ENCODE results near the gene UBE2E1. TPM values are rescaled to one million over a fixed set of nuclear protein-coding genes. Genes with fewer than 3 reads are reported as not detected.
"Not testable (repeated sequence)": the region's sequence is repeated elsewhere in the genome, so short reads cannot be mapped to it uniquely, and the experiment has no call there.

UBE2E1 gene
- total RNA-seq, 5 donors from 2014 or later (not counting 1 experiment from before 2014, with no cell fraction given), result 39.1 to 71.8 (median 51.6) TPM

DNA sequence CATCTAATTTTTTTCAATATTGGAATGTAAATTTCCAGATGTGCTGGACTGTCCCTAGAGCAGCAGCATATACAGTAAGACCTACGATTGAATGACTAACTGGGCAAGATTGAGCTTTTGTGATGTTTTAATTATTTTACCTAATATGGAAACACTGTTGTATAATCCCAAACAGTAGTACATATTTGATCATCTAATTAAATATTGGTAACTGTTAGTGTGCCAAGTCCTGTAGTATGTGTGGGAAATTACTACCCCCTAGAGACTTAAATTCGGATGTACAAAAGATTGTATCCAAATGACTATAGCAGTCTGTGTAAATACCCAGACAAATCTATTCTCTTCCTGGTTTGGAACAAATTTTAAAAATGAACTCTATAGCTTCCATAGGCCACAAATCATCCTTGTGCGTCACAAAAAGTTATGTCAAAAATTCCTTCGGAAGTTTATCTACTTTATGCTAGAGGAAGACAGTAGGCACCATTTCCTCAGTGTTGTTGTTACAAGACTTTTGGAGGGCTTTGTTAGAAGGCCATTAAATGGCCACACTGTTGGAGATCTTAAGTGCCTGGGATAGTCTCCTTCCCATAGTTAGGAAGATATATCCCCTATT is 69.5 kb downstream of the UBE2E1 start:
- H3K27me3 ChIP-seq (replicated peaks in 1 of 2; ENCODE audit: control insufficient read depth in 2 of 2, extremely low read depth in 1 of 2, insufficient read depth in 2 of 2, low read length in 1 of 2), result no peaks in the 10 kb centered on the region
- no peaks in the 10 kb centered on the region for H3K9me3 ChIP-seq
- Mint-ChIP-seq H3K36me3 (no peaks in the 10 kb centered on the region), H3K4me3 (no peak overlapping the region), H3K4me1 (peaks cover 40 to 55% (median 48%) of the 10 kb centered on the region in 3 donors), H3K27ac (no peak overlapping the region), H3K27me3 (no peaks in the 10 kb centered on the region), H3K9me3 (no peaks in the 10 kb centered on the region)
- DNase-seq (no peak), ATAC-seq (replicated peaks in 1 of 4) (no peak)
- H3K4me1 ChIP-seq (ENCODE audit: control insufficient read depth in 1 of 2, extremely low read depth in 1 of 2, insufficient read depth in 2 of 2, low read length in 2 of 2), result no peaks in the 10 kb centered on the region
- H3K27ac ChIP-seq (ENCODE audit: low read length), result no peak overlapping the region
- POLR2A ChIA-PET, result no interaction called here
- H3K4me3 ChIP-seq (ENCODE audit: control insufficient read depth in 1 of 2, extremely low read depth in 1 of 2, low read length in 1 of 2), result no peak overlapping the region
- no peaks in the 10 kb centered on the region for H3K36me3 ChIP-seq (ENCODE audit: control insufficient read depth in 2 of 2, extremely low read depth in 1 of 2, insufficient read depth in 1 of 2, low read length in 1 of 2)
- CTCF ChIA-PET, result no interaction called here
- no CpG with 5 or more reads among the region's 4 CpGs for WGBS (ENCODE audit: insufficient coverage)

DNA sequence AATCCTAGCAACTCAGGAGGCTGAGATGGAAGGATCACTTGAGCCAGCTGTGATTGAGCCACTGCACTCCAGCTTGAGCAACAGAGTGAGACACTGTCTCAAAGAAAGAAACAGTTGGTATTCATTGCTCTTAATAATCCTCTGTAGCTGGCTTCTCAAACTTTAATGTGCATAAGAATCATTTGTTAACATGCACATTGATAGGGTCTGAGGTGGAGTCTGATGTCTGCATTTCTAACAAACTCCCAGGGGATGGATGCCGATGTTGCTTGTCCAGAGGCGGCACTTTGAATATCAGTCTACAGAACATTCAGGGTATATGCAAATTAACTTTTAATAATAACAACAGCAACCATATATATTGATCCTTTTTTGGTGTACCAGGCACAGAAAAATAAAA is 71.2 kb downstream of the UBE2E1 start:
- no peak overlapping the region for H3K27ac ChIP-seq (ENCODE audit: low read length)
- DNase-seq, result no peak
- peaks cover 54 to 71% (median 64%) of the 10 kb centered on the region in 3 donors for H3K4me1 Mint-ChIP-seq
- H3K36me3 ChIP-seq (ENCODE audit: control insufficient read depth in 2 of 2, extremely low read depth in 1 of 2, insufficient read depth in 1 of 2, low read length in 1 of 2), result no peaks in the 10 kb centered on the region
- no CpG with 5 or more reads among the region's 2 CpGs for WGBS (ENCODE audit: insufficient coverage)
- H3K27ac Mint-ChIP-seq, result no peak overlapping the region
- H3K27me3 Mint-ChIP-seq, result no peaks in the 10 kb centered on the region
- no peaks in the 10 kb centered on the region for H3K9me3 ChIP-seq
- no peak for ATAC-seq (replicated peaks in 1 of 4)
- H3K4me1 ChIP-seq (ENCODE audit: control insufficient read depth in 1 of 2, extremely low read depth in 1 of 2, insufficient read depth in 2 of 2, low read length in 2 of 2), result peaks cover 0 to 9% of the 10 kb centered on the region in 2 experiments
- H3K36me3 Mint-ChIP-seq, result peaks cover 7% of the 10 kb centered on the region
- H3K4me3 ChIP-seq (ENCODE audit: control insufficient read depth in 1 of 2, extremely low read depth in 1 of 2, low read length in 1 of 2), result no peak overlapping the region
- H3K4me3 Mint-ChIP-seq, result no peak overlapping the region
- POLR2A ChIA-PET, result interaction anchor here in 1 of 2 donors (0.5 to 0.6 kb wide), 2 partner anchors 20 to 36 kb away, joined by 4 to 6 read pairs; no protein-coding TSS in a partner anchor
- CTCF ChIA-PET, result no interaction called here
- no peaks in the 10 kb centered on the region for H3K9me3 Mint-ChIP-seq
- no peaks in the 10 kb centered on the region for H3K27me3 ChIP-seq (replicated peaks in 1 of 2; ENCODE audit: control insufficient read depth in 2 of 2, extremely low read depth in 1 of 2, insufficient read depth in 2 of 2, low read length in 1 of 2)

DNA sequence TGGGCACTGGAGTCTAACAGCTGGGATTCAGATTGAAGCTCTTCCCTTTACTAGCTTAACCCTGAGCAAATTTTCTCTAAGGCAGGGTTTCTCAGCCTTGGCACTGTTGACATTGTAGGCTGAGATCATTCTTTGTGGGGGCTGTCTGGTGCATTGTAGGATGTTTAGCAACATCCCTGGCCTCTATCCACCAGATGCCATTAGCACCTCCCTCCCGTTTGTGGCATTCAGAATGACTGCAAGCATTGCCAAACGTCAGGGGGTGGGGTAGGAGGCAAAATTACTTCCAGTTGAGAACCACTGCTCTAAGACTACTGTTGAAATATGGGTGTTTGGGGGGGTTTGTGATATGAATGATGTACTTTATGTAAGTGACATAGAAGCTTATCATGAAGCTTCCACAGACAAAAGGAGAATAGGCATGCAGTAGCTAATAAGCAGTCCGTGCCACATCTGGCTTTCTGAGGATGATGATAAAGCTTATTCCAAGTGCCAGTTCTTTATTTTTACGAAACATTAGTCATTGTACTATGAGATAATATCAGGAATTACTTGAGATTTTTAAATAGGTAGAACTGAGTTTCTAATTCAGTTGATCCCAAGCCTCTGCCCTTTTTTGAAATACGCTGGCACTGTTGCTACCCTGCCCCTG is 71.7 kb downstream of the UBE2E1 start:
- no peak overlapping the region for H3K27ac Mint-ChIP-seq
- DNase-seq, result no peak
- WGBS (ENCODE audit: insufficient coverage), result 100% methylated on average over 3 of the region's 5 CpGs
- H3K27me3 ChIP-seq (replicated peaks in 1 of 2; ENCODE audit: control insufficient read depth in 2 of 2, extremely low read depth in 1 of 2, insufficient read depth in 2 of 2, low read length in 1 of 2), result no peaks in the 10 kb centered on the region
- peaks cover 54 to 73% (median 66%) of the 10 kb centered on the region in 3 donors for H3K4me1 Mint-ChIP-seq
- H3K36me3 ChIP-seq (ENCODE audit: control insufficient read depth in 2 of 2, extremely low read depth in 1 of 2, insufficient read depth in 1 of 2, low read length in 1 of 2), result peaks cover 0 to 5% of the 10 kb centered on the region in 2 donors
- H3K4me1 ChIP-seq (ENCODE audit: control insufficient read depth in 1 of 2, extremely low read depth in 1 of 2, insufficient read depth in 2 of 2, low read length in 2 of 2), result peaks cover 0 to 9% of the 10 kb centered on the region in 2 experiments
- POLR2A ChIA-PET, result no interaction called here
- H3K27ac ChIP-seq (ENCODE audit: low read length), result no peak overlapping the region
- peaks cover 7% of the 10 kb centered on the region for H3K36me3 Mint-ChIP-seq
- no peaks in the 10 kb centered on the region for H3K9me3 ChIP-seq
- H3K27me3 Mint-ChIP-seq, result no peaks in the 10 kb centered on the region
- no peak overlapping the region for H3K4me3 ChIP-seq (ENCODE audit: control insufficient read depth in 1 of 2, extremely low read depth in 1 of 2, low read length in 1 of 2)
- CTCF ChIA-PET, result no interaction called here
- H3K4me3 Mint-ChIP-seq, result no peak overlapping the region
- ATAC-seq (replicated peaks in 1 of 4), result no peak
- H3K9me3 Mint-ChIP-seq, result no peaks in the 10 kb centered on the region

DNA sequence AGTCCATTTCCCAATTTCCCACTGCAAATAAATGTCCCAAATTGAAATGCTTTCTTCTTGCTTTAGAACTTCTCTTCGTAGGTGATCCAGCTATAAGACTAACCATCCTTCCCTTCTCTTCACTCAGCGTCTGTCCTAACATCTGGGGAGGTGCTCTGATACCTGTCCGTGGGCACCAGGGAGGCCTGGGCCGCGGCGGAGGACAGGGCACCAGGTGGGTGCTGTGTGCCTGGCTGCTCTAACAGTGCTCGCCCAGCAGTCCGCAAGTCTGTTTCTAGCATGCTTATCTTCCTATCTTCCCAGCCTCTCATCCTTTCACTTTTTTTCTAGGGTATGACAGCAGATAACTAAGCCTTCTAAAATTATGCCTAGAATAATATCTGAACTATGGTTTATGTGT is 73.7 kb downstream of the UBE2E1 start:
- Histone ChIP-seq H3K4me1 (ENCODE audit: control insufficient read depth in 1 of 2, extremely low read depth in 1 of 2, insufficient read depth in 2 of 2, low read length in 2 of 2) (peaks cover 0 to 9% of the 10 kb centered on the region in 2 experiments), H3K27ac (ENCODE audit: low read length) (no peak overlapping the region), H3K9me3 (no peaks in the 10 kb centered on the region), H3K4me3 (ENCODE audit: control insufficient read depth in 1 of 2, extremely low read depth in 1 of 2, low read length in 1 of 2) (no peak overlapping the region), H3K27me3 (replicated peaks in 1 of 2; ENCODE audit: control insufficient read depth in 2 of 2, extremely low read depth in 1 of 2, insufficient read depth in 2 of 2, low read length in 1 of 2) (no peaks in the 10 kb centered on the region), H3K36me3 (ENCODE audit: control insufficient read depth in 2 of 2, extremely low read depth in 1 of 2, insufficient read depth in 1 of 2, low read length in 1 of 2) (peaks cover 0 to 6% of the 10 kb centered on the region in 2 donors)
- H3K4me3 Mint-ChIP-seq, result no peak overlapping the region
- WGBS (ENCODE audit: insufficient coverage), result no CpG with 5 or more reads among the region's 8 CpGs
- no peaks in the 10 kb centered on the region for H3K9me3 Mint-ChIP-seq
- no peaks in the 10 kb centered on the region for H3K27me3 Mint-ChIP-seq
- H3K4me1 Mint-ChIP-seq, result peaks cover 47 to 67% (median 55%) of the 10 kb centered on the region in 3 donors
- ChIA-PET POLR2A (no interaction called here), CTCF (interaction anchor here in 1 of 2 donors (1.5 kb wide), 1 partner anchor 12 kb away, joined by 4 read pairs; no protein-coding TSS in a partner anchor)
- no peak overlapping the region for H3K27ac Mint-ChIP-seq
- ATAC-seq (replicated peaks in 1 of 4), result no peak
- peaks cover 7% of the 10 kb centered on the region for H3K36me3 Mint-ChIP-seq
- DNase-seq, result no peak

DNA sequence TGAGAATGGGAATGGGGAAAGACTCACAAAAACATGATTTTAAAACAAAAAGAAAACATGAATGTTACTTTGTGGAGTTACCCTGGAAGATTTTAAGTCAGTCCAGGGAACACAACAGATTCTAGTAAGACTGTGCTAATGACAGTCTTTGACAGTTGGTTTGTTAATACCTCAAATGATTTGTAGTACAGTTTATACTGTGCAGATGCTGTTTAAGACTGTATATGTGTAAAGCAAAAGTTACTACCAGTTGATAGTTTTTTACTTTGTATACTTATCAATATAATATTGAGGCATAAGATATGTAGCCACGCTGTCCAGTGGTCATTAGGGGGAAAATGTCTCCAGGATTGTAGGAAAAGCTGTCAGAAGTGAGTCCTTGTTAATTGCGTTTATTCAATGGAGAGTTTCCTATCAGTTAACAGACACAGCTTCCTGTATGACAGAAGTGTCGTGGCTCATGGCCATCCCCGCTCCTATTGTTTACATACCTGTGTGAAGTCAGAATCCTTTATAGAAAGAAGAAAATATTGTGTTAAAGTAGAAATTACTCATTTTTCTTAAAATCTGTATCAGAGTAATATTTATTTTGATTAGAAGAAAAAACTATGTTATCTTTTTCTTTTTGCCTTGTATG is 75.1 kb downstream of the UBE2E1 start:
- H3K4me1 ChIP-seq (ENCODE audit: control insufficient read depth in 1 of 2, extremely low read depth in 1 of 2, insufficient read depth in 2 of 2, low read length in 2 of 2), result peaks cover 0 to 9% of the 10 kb centered on the region in 2 experiments
- peak in 1 of 4 experiments; percentile 55 for ATAC-seq (replicated peaks in 1 of 4)
- no CpG with 5 or more reads among the region's 4 CpGs for WGBS (ENCODE audit: insufficient coverage)
- H3K4me3 ChIP-seq (ENCODE audit: control insufficient read depth in 1 of 2, extremely low read depth in 1 of 2, low read length in 1 of 2), result no peak overlapping the region
- peaks cover 0 to 6% of the 10 kb centered on the region in 2 donors for H3K36me3 ChIP-seq (ENCODE audit: control insufficient read depth in 2 of 2, extremely low read depth in 1 of 2, insufficient read depth in 1 of 2, low read length in 1 of 2)
- H3K27me3 ChIP-seq (replicated peaks in 1 of 2; ENCODE audit: control insufficient read depth in 2 of 2, extremely low read depth in 1 of 2, insufficient read depth in 2 of 2, low read length in 1 of 2), result no peaks in the 10 kb centered on the region
- no peak overlapping the region for H3K27ac ChIP-seq (ENCODE audit: low read length)
- Mint-ChIP-seq H3K4me1 (peaks cover 43 to 53% (median 48%) of the 10 kb centered on the region in 3 donors), H3K4me3 (peak overlapping the region in 1 of 3 donors; percentile 49), H3K27me3 (no peaks in the 10 kb centered on the region), H3K27ac (peak overlapping the region; percentile 39 to 77), H3K36me3 (peaks cover 7% of the 10 kb centered on the region), H3K9me3 (no peaks in the 10 kb centered on the region)
- H3K9me3 ChIP-seq, result no peaks in the 10 kb centered on the region
- CTCF ChIA-PET, result no interaction called here
- no peak for DNase-seq
- POLR2A ChIA-PET, result no interaction called here

DNA sequence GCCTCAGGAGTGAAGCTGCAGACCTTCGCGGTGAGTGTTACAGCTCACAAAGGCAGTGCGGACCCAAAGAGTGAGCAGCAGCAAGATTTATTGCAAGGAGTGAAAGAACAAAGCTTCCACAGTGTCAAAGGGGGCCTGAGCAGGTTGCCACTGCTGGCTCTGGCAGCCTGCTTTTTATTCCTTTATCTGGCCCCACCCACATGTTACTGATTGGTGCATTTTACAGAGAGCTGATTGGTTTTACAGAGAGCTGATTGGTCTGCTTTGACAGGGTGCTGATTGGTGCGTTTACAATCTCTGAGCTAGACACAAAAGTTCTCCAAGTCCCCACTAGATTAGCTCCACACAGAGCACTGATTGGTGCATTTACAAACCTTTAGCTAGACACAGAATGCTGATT is 76.2 kb downstream of the UBE2E1 start:
- POLR2A ChIA-PET, result not testable (repeated sequence)
- peak overlapping the region in 2 of 3 donors; percentile 17 to 49 for H3K4me3 Mint-ChIP-seq
- WGBS (ENCODE audit: insufficient coverage), result no CpG with 5 or more reads among the region's 4 CpGs

More for the DNA sequence above, 76.2 kb downstream of the UBE2E1 start:
- H3K9me3 Mint-ChIP-seq; H3K4me3 ChIP-seq (ENCODE audit: control insufficient read depth in 1 of 2, extremely low read depth in 1 of 2, low read length in 1 of 2); H3K27ac ChIP-seq (ENCODE audit: low read length); H3K9me3 ChIP-seq; H3K4me1 ChIP-seq (ENCODE audit: control insufficient read depth in 1 of 2, extremely low read depth in 1 of 2, insufficient read depth in 2 of 2, low read length in 2 of 2); ATAC-seq (replicated peaks in 1 of 4); H3K27me3 ChIP-seq (replicated peaks in 1 of 2; ENCODE audit: control insufficient read depth in 2 of 2, extremely low read depth in 1 of 2, insufficient read depth in 2 of 2, low read length in 1 of 2); H3K36me3 ChIP-seq (ENCODE audit: control insufficient read depth in 2 of 2, extremely low read depth in 1 of 2, insufficient read depth in 1 of 2, low read length in 1 of 2); H3K27me3 Mint-ChIP-seq; CTCF ChIA-PET; H3K36me3 Mint-ChIP-seq: not testable (repeated sequence)
- peak in 1 of 35 experiments; percentile 7 for DNase-seq
- Mint-ChIP-seq H3K27ac (peak overlapping the region in 1 of 2 donors; percentile 77), H3K4me1 (peaks cover 37 to 44% (median 42%) of the 10 kb centered on the region in 3 donors)

Data from T-cell (primary cell).